Large intestine (tissue), 3 donors: ENCODE data around the gene FAM50A. TPM values are rescaled to one million over a fixed set of nuclear protein-coding genes. Genes with fewer than 3 reads are reported as not detected.
A peak's percentile ranks its signal among the peaks of the same experiment; 100 is the strongest.

Experiments
- DNase-seq, 2 donors: peaks; one replicate each; pipeline versions ENCODE4 v3.0.0 to v3.0.0-alpha.2; 2013
- H3K27ac ChIP-seq: one replicate; pipeline ENCODE4 v1.5.1; 2013; ENCODE audit warnings: low read length
- H3K27me3 ChIP-seq: 2 replicates; pipeline ENCODE4 v1.6.1; 2013; ENCODE audit warnings: low read length; ENCODE audit not compliant: control insufficient read depth, insufficient read depth
- H3K36me3 ChIP-seq: 2 replicates; pipeline ENCODE4 v1.6.1; 2013; ENCODE audit warnings: low read length; ENCODE audit not compliant: control insufficient read depth, insufficient read depth
- H3K4me1 ChIP-seq: one replicate; pipeline ENCODE4 v1.6.1; 2013; ENCODE audit warnings: low read length; ENCODE audit not compliant: control insufficient read depth, insufficient read depth
- H3K4me3 ChIP-seq: one replicate; pipeline ENCODE4 v1.5.1; 2013; ENCODE audit warnings: low read length
- H3K9me3 ChIP-seq: one replicate; pipeline ENCODE4 v1.6.1; 2013; ENCODE audit warnings: mild to moderate bottlenecking, low read depth, low read length, moderate library complexity; ENCODE audit not compliant: control insufficient read depth
- WGBS: methylation state at CpG from one replicate; pipeline ENCODE4 v1.1.5; 2013; ENCODE audit warnings: low lambda C conversion rate; ENCODE audit not compliant: insufficient coverage; 5-methylcytosine and 5-hydroxymethylcytosine counted together
- polyA plus RNA-seq: library from polyadenylated mRNA; unstranded; fragments of 120-200 nt; gene quantifications from one replicate; pipeline ENCODE4 v1.2.1, GENCODE V29; 2013

The FAM50A gene
- polyA plus RNA-seq, 1 donor, result 71.3 TPM

GRCh38 chrX:154440623-154441357, 3.2 kb upstream of the FAM50A start:
- DNase-seq, result no peak
- no peak overlapping the region for H3K27ac ChIP-seq
- H3K4me3 ChIP-seq, result no peak overlapping the region
- H3K36me3 ChIP-seq, result peaks cover 36% of the 10 kb centered on the region
- peaks cover 13% of the 10 kb centered on the region for H3K4me1 ChIP-seq
- H3K27me3 ChIP-seq, result no peaks in the 10 kb centered on the region
- WGBS, result no CpG with 5 or more reads among the region's 17 CpGs
- no peaks in the 10 kb centered on the region for H3K9me3 ChIP-seq

DNA sequence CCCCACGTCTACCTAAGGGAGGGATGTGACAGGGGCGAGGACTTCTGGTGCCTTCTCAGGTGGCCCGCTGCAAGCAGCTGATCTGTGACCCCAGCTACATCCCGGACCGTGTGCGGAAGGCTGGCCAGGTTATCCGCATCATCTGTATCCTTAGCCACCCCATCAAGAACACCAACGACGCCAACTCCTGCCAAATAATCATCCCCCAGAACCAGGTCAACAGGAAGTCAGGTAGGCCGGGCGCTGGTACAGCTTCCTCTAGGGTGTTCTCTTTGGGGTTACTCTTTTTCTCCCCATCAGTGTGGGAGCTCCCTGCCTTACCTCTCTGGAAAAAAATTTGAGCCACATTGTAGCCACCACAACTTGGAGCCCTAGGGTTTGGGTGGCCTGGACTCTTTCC, 2.4 kb upstream of the FAM50A start:
- H3K9me3 ChIP-seq, result no peaks in the 10 kb centered on the region
- H3K36me3 ChIP-seq, result peaks cover 35% of the 10 kb centered on the region
- no peaks in the 10 kb centered on the region for H3K27me3 ChIP-seq
- H3K4me3 ChIP-seq, result no peak overlapping the region
- no CpG with 5 or more reads among the region's 11 CpGs for WGBS
- no peak for DNase-seq
- peaks cover 10% of the 10 kb centered on the region for H3K4me1 ChIP-seq
- H3K27ac ChIP-seq, result no peak overlapping the region

- Histone ChIP-seq H3K9me3 (no peaks in the 10 kb centered on the region), H3K4me1 (peaks cover 10% of the 10 kb centered on the region), H3K27ac (no peak overlapping the region), H3K36me3 (peaks cover 40% of the 10 kb centered on the region), H3K4me3 (no peak overlapping the region), H3K27me3 (no peaks in the 10 kb centered on the region)
- DNase-seq, result no peak
- no CpG with 5 or more reads among the region's 21 CpGs for WGBS
Measured at GRCh38 chrX:154441984-154442707, 1.8 kb upstream of the FAM50A start.

DNA sequence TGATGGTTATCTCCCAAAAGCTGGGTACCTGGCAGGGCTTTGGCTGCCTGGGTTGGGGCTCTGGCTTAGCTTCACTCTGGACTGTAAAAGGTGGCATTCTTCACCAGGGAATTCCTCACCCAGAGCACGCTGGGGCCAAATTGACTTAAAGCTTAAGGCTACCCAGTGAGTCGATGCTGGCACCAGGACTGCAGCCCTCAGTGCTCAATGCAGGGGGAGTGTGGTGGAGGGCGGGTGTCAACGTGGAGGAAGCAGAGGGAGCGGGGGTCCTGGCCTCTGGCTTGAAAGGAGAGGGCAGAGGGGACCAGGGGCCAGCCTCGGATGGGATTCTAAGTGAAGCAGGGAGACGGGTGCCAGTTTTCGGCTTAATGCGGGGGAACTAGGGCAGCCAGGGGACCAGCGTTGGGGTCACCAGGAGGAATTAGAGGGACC, 446 bp upstream of the FAM50A start:
- peaks cover 42% of the 10 kb centered on the region for H3K36me3 ChIP-seq
- no peak for DNase-seq
- H3K4me1 ChIP-seq, result peaks cover 4% of the 10 kb centered on the region
- H3K9me3 ChIP-seq, result no peaks in the 10 kb centered on the region
- no CpG with 5 or more reads among the region's 10 CpGs for WGBS
- no peaks in the 10 kb centered on the region for H3K27me3 ChIP-seq
- H3K27ac ChIP-seq, result peak overlapping the region; percentile 70
- H3K4me3 ChIP-seq, result peak overlapping the region; percentile 40

- Histone ChIP-seq H3K27me3 (no peaks in the 10 kb centered on the region), H3K9me3 (no peaks in the 10 kb centered on the region), H3K27ac (peak overlapping the region; percentile 53), H3K4me1 (peaks cover 4% of the 10 kb centered on the region), H3K4me3 (peak overlapping the region; percentile 62), H3K36me3 (peaks cover 44% of the 10 kb centered on the region)
- no CpG with 5 or more reads among the region's 13 CpGs for WGBS
- no peak for DNase-seq
Measured at GRCh38 chrX:154444755-154445246, 860 bp downstream of the FAM50A start.

DNA sequence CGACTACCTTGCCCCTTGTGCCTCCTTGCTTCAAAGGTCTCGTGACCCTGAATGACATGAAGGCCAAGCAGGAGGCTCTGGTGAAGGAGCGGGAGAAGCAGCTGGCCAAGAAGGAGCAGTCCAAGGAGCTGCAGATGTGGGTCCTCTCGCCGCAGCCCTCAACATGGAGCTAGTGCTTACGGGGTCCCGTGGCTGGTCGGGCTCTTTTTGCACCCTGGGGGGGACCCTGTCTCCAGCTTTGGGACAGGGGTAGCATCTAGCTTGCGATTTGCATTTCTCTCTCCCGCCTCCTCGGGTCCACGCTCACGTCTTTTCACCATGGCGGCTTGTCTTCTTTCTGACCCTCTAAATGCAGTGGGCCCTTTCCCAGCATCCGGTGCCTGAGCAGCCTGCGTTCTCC, 1.8 kb downstream of the FAM50A start:
- H3K4me3 ChIP-seq, result no peak overlapping the region
- no CpG with 5 or more reads among the region's 16 CpGs for WGBS
- H3K4me1 ChIP-seq, result peaks cover 4% of the 10 kb centered on the region
- H3K9me3 ChIP-seq, result no peaks in the 10 kb centered on the region
- no peaks in the 10 kb centered on the region for H3K27me3 ChIP-seq
- H3K27ac ChIP-seq, result no peak overlapping the region
- H3K36me3 ChIP-seq, result peaks cover 42% of the 10 kb centered on the region
- no peak for DNase-seq

DNA sequence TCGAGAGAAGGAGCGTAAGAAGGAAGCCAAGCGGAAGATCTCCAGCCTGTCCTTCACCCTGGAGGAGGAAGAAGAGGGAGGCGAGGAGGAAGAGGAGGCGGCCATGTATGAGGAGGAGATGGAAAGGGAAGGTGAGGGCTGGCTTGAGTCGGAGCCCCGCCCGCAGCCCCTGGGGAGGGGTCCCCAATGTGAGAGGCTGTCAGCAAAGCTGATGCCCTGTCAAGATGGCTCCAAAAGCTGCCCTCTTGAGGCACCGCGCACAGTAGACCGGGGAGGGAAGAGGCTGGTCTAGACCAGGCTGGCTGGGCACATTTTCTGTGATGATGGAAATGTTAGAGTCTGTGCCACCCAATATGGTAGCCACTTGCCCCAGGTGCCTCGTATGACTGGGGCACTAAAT, 2.5 kb downstream of the FAM50A start:
- Histone ChIP-seq H3K4me3 (no peak overlapping the region), H3K4me1 (peaks cover 4% of the 10 kb centered on the region), H3K27me3 (no peaks in the 10 kb centered on the region), H3K36me3 (peaks cover 41% of the 10 kb centered on the region), H3K9me3 (no peaks in the 10 kb centered on the region), H3K27ac (no peak overlapping the region)
- WGBS, result no CpG with 5 or more reads among the region's 12 CpGs
- no peak for DNase-seq

DNA sequence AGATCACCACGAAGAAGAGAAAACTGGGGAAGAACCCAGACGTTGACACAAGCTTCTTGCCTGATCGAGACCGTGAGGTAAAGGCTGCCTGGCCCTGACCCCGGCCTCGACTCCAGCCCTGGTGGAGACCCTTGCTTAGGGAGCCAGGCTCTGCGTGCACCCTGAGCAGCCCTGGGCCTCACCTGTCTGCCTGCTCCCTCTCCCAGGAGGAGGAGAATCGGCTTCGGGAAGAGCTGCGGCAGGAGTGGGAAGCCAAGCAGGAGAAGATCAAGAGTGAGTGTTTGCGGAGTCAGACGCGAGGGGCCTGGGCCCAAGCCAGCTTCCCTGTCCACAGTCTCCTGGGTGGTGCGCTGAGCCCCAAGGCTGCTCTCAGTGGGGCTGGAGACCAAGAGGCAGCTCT, 4.5 kb downstream of the FAM50A start:
- Histone ChIP-seq H3K27ac (no peak overlapping the region), H3K4me3 (no peak overlapping the region), H3K36me3 (peaks cover 28% of the 10 kb centered on the region), H3K27me3 (no peaks in the 10 kb centered on the region), H3K4me1 (peaks cover 3% of the 10 kb centered on the region), H3K9me3 (no peaks in the 10 kb centered on the region)
- no CpG with 5 or more reads among the region's 14 CpGs for WGBS
- no peak for DNase-seq

DNA sequence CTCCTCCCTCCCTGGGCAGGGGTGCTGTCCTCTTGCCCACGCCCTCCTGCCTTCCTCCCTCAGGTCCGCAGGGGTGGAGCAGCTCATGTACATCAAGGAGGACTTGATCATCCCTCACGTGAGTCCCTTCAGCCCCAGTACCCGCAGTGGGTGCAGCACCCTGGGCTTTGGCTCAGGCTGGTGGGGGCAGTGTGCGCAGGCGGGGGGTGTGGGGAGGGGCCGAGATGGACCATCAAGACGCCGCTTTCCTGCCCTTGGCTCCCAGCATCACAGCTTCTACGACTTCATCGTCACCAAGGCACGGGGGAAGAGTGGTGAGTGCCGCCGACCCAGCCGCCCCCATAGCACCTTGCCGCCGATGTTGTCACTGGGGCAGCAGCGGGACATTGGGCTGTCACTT, 5.7 kb downstream of the FAM50A start:
- H3K36me3 ChIP-seq, result peaks cover 28% of the 10 kb centered on the region
- no peaks in the 10 kb centered on the region for H3K4me1 ChIP-seq
- H3K27me3 ChIP-seq, result no peaks in the 10 kb centered on the region
- H3K9me3 ChIP-seq, result no peaks in the 10 kb centered on the region
- no peak for DNase-seq
- no CpG with 5 or more reads among the region's 18 CpGs for WGBS
- no peak overlapping the region for H3K27ac ChIP-seq
- H3K4me3 ChIP-seq, result no peak overlapping the region

- Histone ChIP-seq H3K9me3 (no peaks in the 10 kb centered on the region), H3K4me3 (no peak overlapping the region), H3K27ac (no peak overlapping the region), H3K27me3 (no peaks in the 10 kb centered on the region), H3K4me1 (no peaks in the 10 kb centered on the region), H3K36me3 (peaks cover 28% of the 10 kb centered on the region)
- no peak for DNase-seq
- WGBS, result no CpG with 5 or more reads among the region's 17 CpGs
Measured at GRCh38 chrX:154450312-154450711, 6.4 kb downstream of the FAM50A start.
